Omental fat pad (tissue), 4 donors: ENCODE data around the gene GNAI1. TPM values are rescaled to one million over a fixed set of nuclear protein-coding genes. Genes with fewer than 3 reads are reported as not detected.

Source experiments
- ATAC-seq: fragments of 150-250 bp; one replicate; pipeline ENCODE4 v1.9.1; 2016; ENCODE audit warnings: mild to moderate bottlenecking, moderate library complexity; ENCODE audit not compliant: low FRiP score
- DNase-seq: peaks from one replicate; pipeline ENCODE4 v3.0.0-alpha.2; 2019; ENCODE audit warnings: low spot score
- total RNA-seq, 4 donors: library from RNA; depleted of rRNA; stranded (reverse); fragments of >200 nt; gene quantifications; one replicate each; pipeline ENCODE4 v1.1.0, GENCODE V29; 2016
- TF ChIP-seq, protein P1 (sequence below), 3 donors: fragments of 450-650 bp; IDR thresholded peaks; one replicate each; pipeline ENCODE4 v1.5.1; 2016 to 2017; ENCODE audit warnings: antibody characterized with exemption in 3 of 3, mild to moderate bottlenecking in 3 of 3, moderate library complexity in 2 of 3

The GNAI1 gene
- total RNA-seq, 4 donors from 2014 or later, result 62.2 to 149 (median 92.6) TPM

DNA sequence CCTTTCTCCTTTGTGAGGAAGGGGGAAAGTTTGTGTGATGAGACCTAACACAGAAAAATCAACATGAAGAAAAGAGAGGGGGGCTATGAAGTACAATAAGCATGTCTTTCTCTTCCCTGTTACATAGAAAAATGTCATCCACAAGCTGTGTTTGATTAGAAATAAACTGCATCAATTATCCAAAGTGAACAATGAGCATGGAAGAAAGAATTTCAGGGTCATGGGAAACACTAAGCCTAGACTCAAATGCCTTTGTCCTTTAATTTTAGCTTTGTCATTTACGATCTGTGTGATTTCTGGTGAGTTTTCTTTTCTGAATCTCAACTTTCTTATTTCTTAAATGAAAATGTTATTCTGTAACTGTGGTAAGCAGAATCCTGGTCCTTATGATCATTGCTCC is 121.0 kb downstream of the GNAI1 start:
- TF ChIP-seq, protein P1, sequence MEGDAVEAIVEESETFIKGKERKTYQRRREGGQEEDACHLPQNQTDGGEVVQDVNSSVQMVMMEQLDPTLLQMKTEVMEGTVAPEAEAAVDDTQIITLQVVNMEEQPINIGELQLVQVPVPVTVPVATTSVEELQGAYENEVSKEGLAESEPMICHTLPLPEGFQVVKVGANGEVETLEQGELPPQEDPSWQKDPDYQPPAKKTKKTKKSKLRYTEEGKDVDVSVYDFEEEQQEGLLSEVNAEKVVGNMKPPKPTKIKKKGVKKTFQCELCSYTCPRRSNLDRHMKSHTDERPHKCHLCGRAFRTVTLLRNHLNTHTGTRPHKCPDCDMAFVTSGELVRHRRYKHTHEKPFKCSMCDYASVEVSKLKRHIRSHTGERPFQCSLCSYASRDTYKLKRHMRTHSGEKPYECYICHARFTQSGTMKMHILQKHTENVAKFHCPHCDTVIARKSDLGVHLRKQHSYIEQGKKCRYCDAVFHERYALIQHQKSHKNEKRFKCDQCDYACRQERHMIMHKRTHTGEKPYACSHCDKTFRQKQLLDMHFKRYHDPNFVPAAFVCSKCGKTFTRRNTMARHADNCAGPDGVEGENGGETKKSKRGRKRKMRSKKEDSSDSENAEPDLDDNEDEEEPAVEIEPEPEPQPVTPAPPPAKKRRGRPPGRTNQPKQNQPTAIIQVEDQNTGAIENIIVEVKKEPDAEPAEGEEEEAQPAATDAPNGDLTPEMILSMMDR (IDR thresholded peaks at IDR 0.05), result no peak
- DNase-seq (no peak), ATAC-seq (no peak)

- TF ChIP-seq, protein P1 (IDR thresholded peaks at IDR 0.05), result no peak
- DNase-seq (no peak), ATAC-seq (no peak)
These were observed 123.1 kb downstream of the GNAI1 start for GRCh38 chr7:80257756-80258155.

DNA sequence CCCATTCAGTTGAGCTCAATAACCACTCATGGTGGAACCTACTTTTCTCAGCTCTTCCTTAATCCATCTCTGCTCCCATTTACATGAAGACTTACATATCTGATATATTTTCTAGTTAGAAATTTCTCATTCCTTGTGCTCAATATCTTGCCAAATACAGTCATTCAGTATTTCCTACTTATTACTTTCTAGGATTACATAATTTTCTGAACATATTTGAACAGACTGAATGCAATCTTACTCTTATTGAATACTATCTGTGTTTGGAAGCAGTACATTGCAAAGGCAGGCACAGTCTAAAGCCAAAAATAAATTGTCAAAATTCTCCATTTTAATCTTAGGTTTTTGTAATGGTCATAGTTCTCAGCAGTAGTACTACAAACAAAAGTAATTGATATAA is 126.0 kb downstream of the GNAI1 start:
- no peak for DNase-seq
- TF ChIP-seq, protein P1 (IDR thresholded peaks at IDR 0.05), result no peak
- no peak for ATAC-seq

GRCh38 chr7:80263333-80263732 is 128.7 kb downstream of the GNAI1 start:
- TF ChIP-seq, protein P1 (IDR thresholded peaks at IDR 0.05), result no peak
- DNase-seq, result no peak
- peak; percentile 79 for ATAC-seq

DNA sequence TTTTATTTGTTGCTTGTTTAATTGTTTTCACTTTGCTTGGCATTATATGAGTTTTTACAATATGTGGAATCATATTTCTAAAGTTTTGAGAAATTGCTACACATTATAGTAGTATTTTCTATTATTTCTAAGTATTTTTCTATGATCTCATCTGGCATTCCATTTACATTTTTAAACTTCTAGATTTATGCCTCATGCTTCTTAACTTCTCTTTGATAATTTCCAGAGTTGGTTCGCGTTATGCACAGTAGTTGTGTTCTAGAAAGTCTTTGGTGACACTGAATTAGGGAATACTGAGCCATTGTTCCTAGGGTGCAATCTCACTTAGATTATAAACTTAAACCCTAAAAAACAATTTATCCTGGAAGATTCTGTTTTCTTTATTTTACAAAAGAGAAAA is 129.2 kb downstream of the GNAI1 start:
- TF ChIP-seq, protein P1 (IDR thresholded peaks at IDR 0.05), result no peak
- ATAC-seq (no peak), DNase-seq (no peak)

GRCh38 chr7:80264769-80265495 is 130.3 kb downstream of the GNAI1 start:
- DNase-seq (no peak), ATAC-seq (no peak)
- TF ChIP-seq, protein P1 (IDR thresholded peaks at IDR 0.05), result no peak

GRCh38 chr7:80272560-80273239 is 138.1 kb downstream of the GNAI1 start:
- DNase-seq, result no peak
- TF ChIP-seq, protein P1 (IDR thresholded peaks at IDR 0.05), result no peak
- no peak for ATAC-seq
